Mesenchymal stem cell (in vitro differentiated cells and primary cell): ENCODE data around the gene CROCC.
"Not testable (repeated sequence)": the region's sequence is repeated elsewhere in the genome, so short reads cannot be mapped to it uniquely, and the experiment has no call there.

Experiments used
- DNase-seq: peaks from one replicate; pipeline ENCODE4 v3.0.0-alpha.2; 2013
- H2AFZ ChIP-seq: one replicate; pipeline ENCODE4 v1.6.1; 2013; ENCODE audit warnings: low read depth, mild to moderate bottlenecking, control low read depth, inconsistent platforms, low read length, moderate library complexity
- H2AK5ac ChIP-seq: 2 replicates; pipeline ENCODE4 v1.6.1; 2013; ENCODE audit warnings: low read length, moderate library complexity, mild to moderate bottlenecking, inconsistent platforms; ENCODE audit not compliant: severe bottlenecking
- H2BK120ac ChIP-seq: one replicate; pipeline ENCODE4 v1.6.1; 2013; ENCODE audit warnings: low read depth, mild to moderate bottlenecking, inconsistent platforms, low read length, moderate library complexity
- H2BK12ac ChIP-seq, 2 experiments: one replicate each; pipeline ENCODE4 v1.6.1; 2013; ENCODE audit warnings: inconsistent platforms in 2 of 2, low read length in 2 of 2, mild to moderate bottlenecking in 2 of 2, moderate library complexity in 2 of 2, control low read depth in 1 of 2
- H2BK15ac ChIP-seq: one replicate; pipeline ENCODE4 v1.6.1; 2013; ENCODE audit warnings: mild to moderate bottlenecking, low read depth, inconsistent platforms; ENCODE audit not compliant: poor library complexity, severe bottlenecking
- H2BK5ac ChIP-seq: 2 replicates; pipeline ENCODE4 v1.6.1; 2013; ENCODE audit warnings: low read depth, mild to moderate bottlenecking, low read length, control low read depth, inconsistent platforms; ENCODE audit not compliant: poor library complexity, severe bottlenecking
- H3K14ac ChIP-seq, 2 experiments: one replicate each; pipeline ENCODE4 v1.6.1; 2013; ENCODE audit warnings: inconsistent platforms in 2 of 2, low read length in 2 of 2, control low read depth in 1 of 2, mild to moderate bottlenecking in 1 of 2, moderate library complexity in 1 of 2
- H3K18ac ChIP-seq, 2 experiments: one replicate each; pipeline ENCODE4 v1.6.1; 2013; ENCODE audit warnings: inconsistent platforms in 2 of 2, low read length in 2 of 2, control low read depth in 1 of 2, low read depth in 1 of 2, mild to moderate bottlenecking in 1 of 2
- H3K23ac ChIP-seq, 2 experiments: one replicate each; pipeline ENCODE4 v1.6.1; 2013; ENCODE audit warnings: inconsistent platforms in 2 of 2, low read length in 2 of 2, mild to moderate bottlenecking in 2 of 2, moderate library complexity in 2 of 2, control low read depth in 1 of 2
- H3K27ac ChIP-seq: 2 replicates; pipeline ENCODE4 v1.5.1; 2013; ENCODE audit warnings: mild to moderate bottlenecking, moderate library complexity, low read length, control low read depth, inconsistent platforms; ENCODE audit not compliant: poor library complexity, severe bottlenecking
- H3K27me3 ChIP-seq, 2 experiments: 2 replicates each; pipeline versions ENCODE4 v1.6.1 to v1.7.0; 2013; ENCODE audit warnings: low read length in 2 of 2, mild to moderate bottlenecking in 2 of 2, moderate library complexity in 2 of 2, control low read depth in 1 of 2, inconsistent platforms in 1 of 2; ENCODE audit not compliant: control insufficient read depth in 1 of 2, insufficient read depth in 1 of 2
- H3K36me3 ChIP-seq, 2 experiments: 2 replicates each; pipeline versions ENCODE4 v1.6.1 to v1.7.0; 2013; ENCODE audit warnings: low read length in 2 of 2, control low read depth in 1 of 2, inconsistent platforms in 1 of 2, low read depth in 1 of 2, mild to moderate bottlenecking in 1 of 2; ENCODE audit not compliant: insufficient read depth in 2 of 2, control insufficient read depth in 1 of 2
- H3K4ac ChIP-seq, 2 experiments: one replicate each; pipeline ENCODE4 v1.6.1; 2013; ENCODE audit warnings: inconsistent platforms in 2 of 2, low read length in 2 of 2, mild to moderate bottlenecking in 2 of 2, moderate library complexity in 2 of 2, control low read depth in 1 of 2, low read depth in 1 of 2
- H3K4me1 ChIP-seq: 2 replicates; pipeline ENCODE4 v1.6.1; 2013; ENCODE audit warnings: low read depth, low read length, control low read depth; ENCODE audit not compliant: control insufficient read depth, insufficient read depth
- H3K4me2 ChIP-seq: 2 replicates; pipeline ENCODE4 v1.6.1; 2013; ENCODE audit warnings: low read length, mild to moderate bottlenecking, inconsistent platforms; ENCODE audit not compliant: poor library complexity, severe bottlenecking
- H3K4me3 ChIP-seq, 2 experiments: 2 replicates each; pipeline versions ENCODE4 v1.5.1 to v1.7.0; 2013; ENCODE audit warnings: low read length in 2 of 2, mild to moderate bottlenecking in 2 of 2, control low read depth in 1 of 2, low read depth in 1 of 2; ENCODE audit not compliant: insufficient read depth in 1 of 2
- H3K79me1 ChIP-seq: replicated peaks from 2 replicates; pipeline ENCODE4 v1.6.1; 2013; ENCODE audit warnings: mild to moderate bottlenecking, control low read depth, low read length, inconsistent platforms; ENCODE audit not compliant: poor library complexity, severe bottlenecking
- H3K9ac ChIP-seq: 2 replicates; pipeline ENCODE4 v1.7.0; 2013; ENCODE audit warnings: mild to moderate bottlenecking, low read length, moderate library complexity
- H3K9me3 ChIP-seq: 2 replicates; pipeline ENCODE4 v1.7.0; 2013; ENCODE audit warnings: mild to moderate bottlenecking, low read length; ENCODE audit not compliant: control insufficient read depth
- H4K8ac ChIP-seq: one replicate; pipeline ENCODE4 v1.6.1; 2013; ENCODE audit warnings: inconsistent platforms, mild to moderate bottlenecking, low read length, moderate library complexity
- H4K91ac ChIP-seq: one replicate; pipeline ENCODE4 v1.6.1; 2013; ENCODE audit warnings: mild to moderate bottlenecking, low read length, inconsistent platforms
- WGBS: methylation state at CpG from one replicate; pipeline ENCODE4 v1.1.7; 2013; ENCODE audit warnings: mixed read lengths; 5-methylcytosine and 5-hydroxymethylcytosine counted together

CROCC gene

DNA sequence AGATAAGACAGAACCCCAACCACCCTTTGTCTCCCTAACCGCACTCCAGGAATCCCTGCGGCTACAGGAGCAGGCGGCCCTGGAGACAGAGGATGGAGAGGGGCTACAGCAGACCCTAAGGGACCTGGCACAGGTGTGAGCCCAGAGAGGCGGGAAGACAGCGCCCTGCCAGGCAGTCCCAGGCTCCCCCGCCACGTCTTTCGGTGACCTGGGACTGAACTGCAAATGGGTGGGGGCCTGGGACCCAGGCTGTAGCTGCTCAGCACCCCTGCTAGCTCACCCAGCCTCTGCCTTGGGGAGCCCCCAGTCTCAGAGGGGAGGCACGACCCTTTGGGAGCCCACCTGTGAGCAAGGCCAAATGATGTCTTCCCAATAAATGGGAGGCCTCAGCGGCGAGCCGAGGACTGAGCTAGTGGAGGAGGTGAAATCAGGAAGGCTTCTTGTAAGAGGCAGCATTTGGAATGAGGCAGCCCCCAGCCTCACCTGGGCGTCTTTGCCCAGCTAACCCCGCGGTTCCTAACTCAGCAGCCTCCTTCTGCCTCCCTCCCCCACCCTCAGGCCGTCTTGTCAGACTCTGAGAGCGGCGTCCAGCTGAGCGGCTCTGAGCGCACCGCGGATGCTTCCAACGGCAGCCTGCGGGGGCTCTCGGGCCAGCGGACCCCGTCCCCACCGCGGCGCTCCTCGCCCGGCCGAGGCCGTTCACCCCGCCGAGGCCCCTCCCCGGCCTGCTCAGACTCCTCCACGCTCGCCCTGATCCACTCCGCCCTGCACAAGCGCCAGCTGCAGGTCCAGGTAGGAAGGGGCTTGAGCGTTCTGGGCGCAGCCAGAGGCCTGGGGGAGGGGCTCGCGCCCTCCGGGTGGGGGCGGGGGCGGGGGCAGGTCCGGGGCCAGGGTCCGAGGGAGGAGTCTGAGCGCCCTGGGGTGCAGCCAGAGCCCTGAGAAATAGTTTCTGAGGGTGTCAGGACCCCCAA, 16.9 kb downstream of the CROCC start:
- Histone ChIP-seq H3K4ac (no peak overlapping the region), H3K4me3 (no peak overlapping the region), H3K79me1 (no peaks in the 10 kb centered on the region), H3K9ac (no peak overlapping the region), H2BK5ac (no peak overlapping the region), H3K14ac (no peak overlapping the region), H3K18ac (no peak overlapping the region), H3K4me1 (peaks cover 4% of the 10 kb centered on the region), H2BK12ac (no peak overlapping the region), H2BK15ac (no peak overlapping the region), H3K27ac (no peak overlapping the region), H2BK120ac (no peak overlapping the region), H2AK5ac (no peak overlapping the region), H4K8ac (peak overlapping the region; percentile 64), H3K23ac (no peak overlapping the region), H4K91ac (no peak overlapping the region), H3K9me3 (no peaks in the 10 kb centered on the region), H2AFZ (no peak overlapping the region), H3K36me3 (peaks cover 7 to 27% of the 10 kb centered on the region in 2 experiments), H3K4me2 (no peak overlapping the region), H3K27me3 (no peaks in the 10 kb centered on the region)
- 64% methylated on average over 46 of the region's 51 CpGs for WGBS
- no peak for DNase-seq

DNA sequence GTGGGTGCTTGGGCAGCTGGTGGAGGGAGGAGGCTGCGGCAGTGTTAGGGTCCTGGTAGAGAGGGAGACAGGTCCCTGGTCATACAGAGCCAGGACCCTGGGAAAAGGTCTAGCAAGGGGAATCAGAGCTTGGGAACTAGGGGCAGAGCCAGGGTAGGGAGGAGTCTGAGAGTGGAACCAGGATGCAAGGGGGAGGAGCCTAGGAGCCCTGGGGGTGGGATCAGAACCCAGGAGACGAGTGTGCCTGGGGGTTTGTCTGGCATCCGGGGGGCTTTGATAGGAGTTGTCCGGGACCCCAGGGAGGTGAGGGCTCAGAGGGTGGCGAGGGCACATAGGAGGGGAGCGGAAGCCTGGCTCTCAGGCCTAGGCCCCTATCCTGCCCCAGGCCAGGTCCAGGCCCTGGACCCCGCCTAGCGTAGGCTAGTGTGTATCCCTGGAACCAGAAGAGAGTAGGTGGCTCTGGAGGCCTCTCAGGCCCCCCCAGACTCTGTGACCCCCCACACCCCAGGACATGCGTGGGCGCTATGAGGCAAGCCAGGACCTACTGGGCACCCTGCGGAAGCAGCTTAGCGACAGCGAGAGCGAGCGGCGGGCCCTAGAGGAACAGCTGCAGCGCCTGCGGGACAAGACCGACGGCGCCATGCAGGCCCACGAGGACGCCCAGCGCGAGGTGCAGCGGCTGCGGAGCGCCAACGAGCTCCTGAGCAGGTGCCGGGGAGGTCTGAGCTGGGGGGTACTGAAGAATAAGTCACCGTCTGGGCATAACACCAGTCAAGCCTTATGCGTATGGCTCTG, 17.9 kb downstream of the CROCC start:
- DNase-seq, H4K8ac ChIP-seq, H2BK12ac ChIP-seq, H2AFZ ChIP-seq, H3K79me1 ChIP-seq, H3K14ac ChIP-seq, H4K91ac ChIP-seq, H3K4me2 ChIP-seq, H3K4ac ChIP-seq, H3K9me3 ChIP-seq, H3K9ac ChIP-seq, H3K23ac ChIP-seq, H3K27ac ChIP-seq, H3K27me3 ChIP-seq, H2AK5ac ChIP-seq, H2BK15ac ChIP-seq, H3K4me1 ChIP-seq, H2BK120ac ChIP-seq, H3K18ac ChIP-seq, H3K4me3 ChIP-seq, H2BK5ac ChIP-seq: not testable (repeated sequence)
- 98% methylated on average over 27 of the region's 32 CpGs for WGBS
- H3K36me3 ChIP-seq: peaks cover 7 to 33% of the 10 kb centered on the region in 2 experiments

DNA sequence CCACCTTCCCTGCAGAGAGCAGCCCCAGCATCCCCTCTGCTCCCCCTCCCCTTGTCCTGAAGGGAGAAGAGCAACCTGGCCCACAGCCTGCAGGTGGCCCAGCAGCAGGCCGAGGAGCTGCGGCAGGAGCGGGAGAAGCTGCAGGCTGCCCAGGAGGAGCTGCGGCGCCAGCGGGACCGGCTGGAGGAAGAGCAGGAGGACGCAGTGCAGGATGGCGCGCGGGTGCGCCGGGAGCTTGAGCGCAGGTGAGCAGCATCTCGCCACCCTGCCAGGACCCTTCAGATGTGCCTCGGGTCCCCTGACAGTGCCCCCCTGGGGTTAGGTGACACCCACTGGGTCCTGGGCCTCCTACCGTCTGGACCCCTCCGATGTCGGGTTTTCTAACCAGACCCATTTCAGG, 22.3 kb downstream of the CROCC start:
- Histone ChIP-seq H3K9me3 (no peaks in the 10 kb centered on the region), H4K8ac (no peak overlapping the region)
- WGBS: 96% methylated on average over 16 of the region's 19 CpGs

DNA sequence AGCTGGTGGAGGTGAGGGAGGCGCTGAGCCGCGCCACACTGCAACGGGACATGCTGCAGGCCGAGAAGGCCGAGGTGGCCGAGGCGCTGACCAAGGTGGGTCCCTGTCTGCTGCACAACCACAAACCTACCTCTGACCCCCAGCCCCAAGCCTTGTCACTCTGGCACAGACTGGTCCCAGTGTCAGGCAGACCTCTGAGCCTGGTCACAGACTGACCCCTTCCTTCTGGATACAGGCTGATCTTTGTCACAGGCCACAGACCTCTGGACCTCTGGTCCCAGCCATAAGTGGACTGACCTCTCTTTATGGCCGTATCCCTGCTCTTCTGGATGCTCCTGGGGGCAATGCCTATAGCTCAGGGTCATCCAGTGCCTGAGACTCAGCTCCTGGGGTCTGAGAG, 23.8 kb downstream of the CROCC start:
- not testable (repeated sequence) for H2BK12ac ChIP-seq, H4K91ac ChIP-seq, H2AK5ac ChIP-seq, H3K18ac ChIP-seq, H2BK120ac ChIP-seq, H3K4me3 ChIP-seq, H3K79me1 ChIP-seq, DNase-seq, H3K4me2 ChIP-seq, H3K9ac ChIP-seq, H4K8ac ChIP-seq, H3K27me3 ChIP-seq, H2BK15ac ChIP-seq, H2BK5ac ChIP-seq, H3K27ac ChIP-seq, H3K9me3 ChIP-seq, H2AFZ ChIP-seq, H3K23ac ChIP-seq, H3K4ac ChIP-seq, H3K14ac ChIP-seq
- Histone ChIP-seq H3K36me3 (peaks cover 4 to 26% of the 10 kb centered on the region in 2 experiments), H3K4me1 (peaks cover 15% of the 10 kb centered on the region)
- 91% methylated on average over 1 of the region's 9 CpGs for WGBS

More for the DNA sequence above, 22.3 kb downstream of the CROCC start:
- H2BK120ac ChIP-seq: no peak overlapping the region
- H3K79me1 ChIP-seq: no peaks in the 10 kb centered on the region
- no peak overlapping the region for H2AFZ ChIP-seq
- H3K4ac ChIP-seq: no peak overlapping the region
- no peak overlapping the region for H2BK5ac ChIP-seq
- no peak overlapping the region for H3K9ac ChIP-seq
- H2BK15ac ChIP-seq: no peak overlapping the region
- H3K4me3 ChIP-seq: peak overlapping the region in 1 of 2 experiments; percentile 20
- H3K4me1 ChIP-seq: peaks cover 13% of the 10 kb centered on the region
- H3K4me2 ChIP-seq: no peak overlapping the region
- DNase-seq: no peak
- H3K27me3 ChIP-seq: no peaks in the 10 kb centered on the region
- H3K27ac ChIP-seq: no peak overlapping the region
- no peak overlapping the region for H2BK12ac ChIP-seq
- H3K14ac ChIP-seq: no peak overlapping the region
- H2AK5ac ChIP-seq: no peak overlapping the region
- H4K91ac ChIP-seq: peak overlapping the region; percentile 22
- no peak overlapping the region for H3K18ac ChIP-seq
- H3K23ac ChIP-seq: no peak overlapping the region
- peaks cover 4 to 29% of the 10 kb centered on the region in 2 experiments for H3K36me3 ChIP-seq
